GM10266 (cell line): Measurements from ENCODE around the gene TMEM117.
A peak's percentile ranks its signal among the peaks of the same experiment; 100 is the strongest.

ENCODE experiments used
- DNase-seq: peaks from one replicate; pipeline ENCODE4 v3.0.0; 2012; ENCODE audit errors: extremely low spot score
- CTCF ChIP-seq: IDR thresholded peaks from 2 replicates; pipeline ENCODE4 v1.5.1; 2012; ENCODE audit warnings: mild to moderate bottlenecking, low read depth; ENCODE audit not compliant: control insufficient read depth, insufficient read depth; ENCODE audit errors: missing control alignments

Gene TMEM117

GRCh38 chr12:43878050-43878449 is 42.2 kb downstream of the TMEM117 start:
- no peak for DNase-seq
- no peak for TF ChIP-seq CTCF

DNA sequence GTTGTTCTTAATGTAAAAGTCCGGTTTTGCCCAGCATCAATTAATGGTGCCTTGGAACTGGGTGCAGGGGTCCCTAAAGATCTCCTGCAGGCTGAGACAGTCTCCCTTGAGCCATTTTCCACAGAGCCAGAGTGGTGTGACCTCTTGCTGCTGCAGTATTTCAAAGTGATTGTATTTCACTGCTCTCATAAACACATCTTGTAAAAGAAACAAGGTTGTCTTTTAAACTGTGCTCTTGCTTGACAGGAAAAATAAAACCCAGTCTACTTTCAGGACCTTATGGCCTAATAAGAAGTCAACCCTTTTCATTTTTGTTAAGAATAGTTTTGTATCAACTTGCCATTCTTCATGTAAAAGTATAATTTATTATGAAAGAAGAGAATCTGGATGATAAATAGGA is 44.7 kb downstream of the TMEM117 start:
- DNase-seq, result no peak
- TF ChIP-seq CTCF, result no peak

DNA sequence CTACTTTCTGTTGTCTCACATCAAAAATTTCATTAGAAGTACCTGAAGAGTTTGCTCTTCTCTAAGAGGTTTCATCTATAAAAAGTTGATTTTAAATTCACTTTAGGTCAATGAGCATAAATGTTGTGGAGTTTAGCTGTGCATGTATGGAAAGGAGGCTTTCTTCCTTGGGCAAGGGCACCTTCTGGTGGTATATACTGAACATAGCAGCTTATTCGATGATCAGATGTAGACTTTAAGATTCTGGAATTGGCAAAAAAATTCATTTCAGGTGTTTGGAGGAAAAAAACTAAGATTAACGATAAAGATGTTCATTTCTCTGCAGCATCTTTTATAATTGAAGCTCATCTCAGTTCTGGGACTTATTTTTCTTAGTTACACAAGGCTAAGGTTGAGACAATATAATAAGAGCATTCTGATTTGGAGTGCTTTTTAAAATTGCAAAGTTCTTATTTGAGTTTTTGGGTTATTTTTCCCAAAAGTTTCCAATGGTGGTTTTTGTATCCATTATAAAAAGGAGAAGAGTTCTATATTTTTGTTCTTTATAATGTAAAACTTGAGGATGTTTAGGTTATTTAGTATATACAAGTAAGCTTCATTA is 46.8 kb downstream of the TMEM117 start:
- TF ChIP-seq CTCF, result peak; percentile 75
- peak; percentile 51 for DNase-seq

DNA sequence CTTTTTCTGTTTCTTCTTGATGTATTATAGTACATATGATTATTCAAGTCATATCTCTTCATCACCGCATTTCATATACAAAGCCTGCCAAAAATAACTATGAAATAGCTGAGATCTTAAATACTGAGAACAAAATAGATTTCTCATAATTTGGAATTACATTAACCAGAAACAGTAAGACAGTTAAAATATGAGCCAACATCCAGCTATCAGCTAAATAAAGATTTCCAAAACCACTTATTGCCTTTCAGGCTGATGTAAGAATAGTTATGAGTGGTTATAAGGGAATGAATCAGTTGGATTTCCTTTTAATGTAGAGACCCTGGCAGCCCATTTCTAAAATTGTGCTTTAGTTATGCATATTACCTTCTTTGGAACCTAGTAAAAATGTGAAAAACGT is 47.4 kb downstream of the TMEM117 start:
- TF ChIP-seq CTCF, result no peak
- DNase-seq, result no peak

DNA sequence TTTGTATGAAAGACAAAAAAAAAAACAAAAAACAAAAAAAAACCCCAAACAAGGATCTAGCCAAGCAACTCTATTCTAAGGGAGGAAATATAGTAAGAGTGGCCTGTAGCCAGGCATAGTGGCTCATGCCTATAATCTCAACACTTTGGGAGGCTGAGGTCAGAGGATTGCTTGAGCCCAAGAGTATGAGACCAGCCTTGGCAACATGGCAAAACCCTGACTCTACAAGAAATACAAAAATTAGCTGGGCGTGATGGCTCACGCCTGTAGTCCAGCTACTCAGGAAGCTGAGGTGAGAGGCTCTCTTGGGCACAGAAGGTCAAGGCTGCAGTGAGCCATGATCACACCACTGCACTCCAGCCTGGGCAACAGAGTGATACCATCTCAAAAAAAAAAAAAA is 47.9 kb downstream of the TMEM117 start:
- DNase-seq, result no peak
- no peak for TF ChIP-seq CTCF

GRCh38 chr12:43884683-43885410 is 49.0 kb downstream of the TMEM117 start:
- DNase-seq, result no peak
- TF ChIP-seq CTCF, result no peak

DNA sequence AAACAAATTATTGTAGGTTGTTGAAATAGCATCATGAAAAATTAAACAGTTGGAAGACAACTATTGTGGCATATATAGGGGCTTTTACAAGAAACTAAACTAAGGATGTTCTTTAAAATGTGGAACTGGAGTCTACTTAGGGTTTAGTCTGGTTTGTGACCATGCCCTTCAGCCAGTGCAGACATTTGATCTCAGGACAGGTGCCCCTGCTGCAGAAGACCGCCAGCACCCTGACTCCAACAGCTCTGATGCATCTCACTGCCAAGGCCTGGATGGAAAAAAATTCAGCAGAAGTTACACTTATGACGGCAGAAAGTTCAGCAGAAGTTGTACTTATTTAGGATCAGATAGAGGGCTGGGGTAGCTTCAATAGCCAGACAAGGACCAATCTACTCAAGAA is 51.5 kb downstream of the TMEM117 start:
- no peak for TF ChIP-seq CTCF
- no peak for DNase-seq
